Measurements from ENCODE around the gene NANOS3. TPM values are rescaled to one million over a fixed set of nuclear protein-coding genes. Genes with fewer than 3 reads are reported as not detected.
A peak's percentile ranks its signal among the peaks of the same experiment; 100 is the strongest.
"Not testable (repeated sequence)": the region's sequence is repeated elsewhere in the genome, so short reads cannot be mapped to it uniquely, and the experiment has no call there.

The NANOS3 gene
- total RNA-seq, 4 donors from 2014 or later: 1.2 TPM; not detected in 3

DNA sequence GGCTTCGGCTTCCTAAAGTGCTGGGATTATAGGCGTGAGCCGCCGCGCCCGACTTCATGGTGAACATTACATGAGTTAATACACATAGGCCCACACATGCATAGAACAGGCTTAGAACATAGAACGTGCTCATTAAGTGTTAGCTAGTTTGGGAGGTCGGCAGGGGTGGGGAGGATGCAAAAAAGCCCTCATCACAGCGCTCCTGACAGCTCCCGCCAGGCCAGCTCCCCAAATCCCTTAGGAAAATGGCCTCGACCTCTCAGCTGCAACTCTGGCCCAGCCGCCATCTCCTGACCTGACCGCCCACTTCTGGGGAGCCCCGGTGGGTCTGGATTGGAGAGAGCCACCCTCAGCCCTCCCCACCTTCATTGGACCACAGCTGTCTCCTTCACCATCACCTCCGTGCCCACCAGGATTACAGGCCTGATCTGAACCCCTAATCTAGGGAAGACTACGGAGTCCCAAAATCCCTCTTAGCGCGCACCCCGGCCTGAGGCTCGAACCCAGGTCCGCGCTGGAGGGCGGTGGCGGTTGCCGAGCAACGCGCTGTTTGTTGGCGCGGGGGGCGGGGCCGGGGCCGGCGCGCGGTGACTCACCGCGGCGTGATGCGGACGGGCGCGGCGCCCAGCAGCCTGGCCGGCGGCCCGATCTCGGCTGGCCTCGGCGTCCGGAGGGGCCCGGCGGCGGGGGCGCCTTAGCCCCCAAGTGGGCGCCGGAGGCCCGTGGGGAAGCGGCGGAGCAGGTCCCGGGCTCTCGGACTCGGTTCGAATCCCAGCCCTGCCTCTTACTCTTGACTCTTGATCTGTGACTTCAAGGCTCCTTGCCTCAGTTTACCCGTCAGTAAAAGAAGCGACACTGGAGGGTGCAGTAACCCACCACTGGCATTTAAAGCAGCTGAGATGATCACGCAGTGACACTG, 26.7 kb upstream of the NANOS3 start:
- DNase-seq: peak; percentile 79 to 92
- no peaks in the 10 kb centered on the region for H3K36me3 ChIP-seq
- intact Hi-C loops (cut with DNase I; ENCODE audit: low total_unique reads): loop anchor here (5.0 kb wide), 1 partner anchor 53 kb away; the partner anchor contains the start of gene ZSWIM4
- peaks cover 14 to 35% of the 10 kb centered on the region in 2 donors for H3K4me1 ChIP-seq
- H3K27ac ChIP-seq: peak overlapping the region; percentile 100
- H3K9me3 ChIP-seq: no peaks in the 10 kb centered on the region
- H3K4me3 ChIP-seq: peak overlapping the region; percentile 36 to 37
- TF ChIP-seq, protein P1, sequence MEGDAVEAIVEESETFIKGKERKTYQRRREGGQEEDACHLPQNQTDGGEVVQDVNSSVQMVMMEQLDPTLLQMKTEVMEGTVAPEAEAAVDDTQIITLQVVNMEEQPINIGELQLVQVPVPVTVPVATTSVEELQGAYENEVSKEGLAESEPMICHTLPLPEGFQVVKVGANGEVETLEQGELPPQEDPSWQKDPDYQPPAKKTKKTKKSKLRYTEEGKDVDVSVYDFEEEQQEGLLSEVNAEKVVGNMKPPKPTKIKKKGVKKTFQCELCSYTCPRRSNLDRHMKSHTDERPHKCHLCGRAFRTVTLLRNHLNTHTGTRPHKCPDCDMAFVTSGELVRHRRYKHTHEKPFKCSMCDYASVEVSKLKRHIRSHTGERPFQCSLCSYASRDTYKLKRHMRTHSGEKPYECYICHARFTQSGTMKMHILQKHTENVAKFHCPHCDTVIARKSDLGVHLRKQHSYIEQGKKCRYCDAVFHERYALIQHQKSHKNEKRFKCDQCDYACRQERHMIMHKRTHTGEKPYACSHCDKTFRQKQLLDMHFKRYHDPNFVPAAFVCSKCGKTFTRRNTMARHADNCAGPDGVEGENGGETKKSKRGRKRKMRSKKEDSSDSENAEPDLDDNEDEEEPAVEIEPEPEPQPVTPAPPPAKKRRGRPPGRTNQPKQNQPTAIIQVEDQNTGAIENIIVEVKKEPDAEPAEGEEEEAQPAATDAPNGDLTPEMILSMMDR (IDR thresholded peaks at IDR 0.05): no peak
- peak in 1 of 2 donors; percentile 67 for TF ChIP-seq POLR2A (IDR thresholded peaks at IDR 0.05)
- no peaks in the 10 kb centered on the region for H3K27me3 ChIP-seq

- Histone ChIP-seq H3K4me1 (peaks cover 14 to 35% of the 10 kb centered on the region in 2 donors), H3K9me3 (no peaks in the 10 kb centered on the region)
These were observed 25.8 kb upstream of the NANOS3 start for GRCh38 chr19:13850910-13851733.

DNA sequence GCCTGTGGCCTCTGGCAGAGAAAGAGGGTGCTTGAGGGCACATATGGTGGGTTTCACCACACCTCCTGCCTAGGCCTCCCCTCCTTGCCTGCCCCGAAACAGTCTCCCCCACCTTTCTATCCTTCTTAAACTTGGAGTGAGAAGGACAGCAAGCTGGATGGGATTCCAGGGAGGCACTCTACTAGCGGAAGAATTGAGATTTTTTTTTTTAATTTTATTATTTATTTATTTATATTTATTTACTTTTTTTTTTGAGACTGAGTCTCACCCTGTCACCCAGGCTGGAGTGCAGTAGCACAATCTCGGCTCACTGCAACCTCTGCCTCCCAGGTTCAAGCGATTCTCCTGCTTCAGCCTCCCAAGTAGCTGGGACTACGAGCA, 25.2 kb upstream of the NANOS3 start:
- Histone ChIP-seq H3K4me1 (peaks cover 14 to 30% of the 10 kb centered on the region in 2 donors), H3K27ac (peak overlapping the region; percentile 100)
- H3K9me3 ChIP-seq, H3K27me3 ChIP-seq, H3K36me3 ChIP-seq, H3K4me3 ChIP-seq, DNase-seq: not testable (repeated sequence)
- intact Hi-C loops (cut with DNase I; ENCODE audit: low total_unique reads): loop anchor here (5.0 kb wide), 1 partner anchor 54 kb away; the partner anchor contains the start of gene ZSWIM4

More at GRCh38 chr19:13850910-13851733, 25.8 kb upstream of the NANOS3 start:
- Histone ChIP-seq H3K27me3 (no peaks in the 10 kb centered on the region), H3K36me3 (no peaks in the 10 kb centered on the region), H3K4me3 (peak overlapping the region; percentile 36 to 37), H3K27ac (peak overlapping the region; percentile 100)
- peak; percentile 33 to 34 for TF ChIP-seq POLR2A (IDR thresholded peaks at IDR 0.05)
- TF ChIP-seq, protein P1 (IDR thresholded peaks at IDR 0.05): no peak
- intact Hi-C loops (cut with DNase I; ENCODE audit: low total_unique reads): loop anchor here (5.0 kb wide), 1 partner anchor 54 kb away; the partner anchor contains the start of gene ZSWIM4
- peak; percentile 92 to 95 for DNase-seq

- not testable (repeated sequence) for H3K4me3 ChIP-seq, DNase-seq, H3K27me3 ChIP-seq, H3K9me3 ChIP-seq, H3K36me3 ChIP-seq
- peak overlapping the region; percentile 100 for H3K27ac ChIP-seq
- intact Hi-C loops (cut with DNase I; ENCODE audit: low total_unique reads): loop anchor here (5.0 kb wide), 1 partner anchor 55 kb away; the partner anchor contains the start of gene ZSWIM4
- peaks cover 14 to 26% of the 10 kb centered on the region in 2 donors for H3K4me1 ChIP-seq
These were observed 24.7 kb upstream of the NANOS3 start for GRCh38 chr19:13852171-13852707.

DNA sequence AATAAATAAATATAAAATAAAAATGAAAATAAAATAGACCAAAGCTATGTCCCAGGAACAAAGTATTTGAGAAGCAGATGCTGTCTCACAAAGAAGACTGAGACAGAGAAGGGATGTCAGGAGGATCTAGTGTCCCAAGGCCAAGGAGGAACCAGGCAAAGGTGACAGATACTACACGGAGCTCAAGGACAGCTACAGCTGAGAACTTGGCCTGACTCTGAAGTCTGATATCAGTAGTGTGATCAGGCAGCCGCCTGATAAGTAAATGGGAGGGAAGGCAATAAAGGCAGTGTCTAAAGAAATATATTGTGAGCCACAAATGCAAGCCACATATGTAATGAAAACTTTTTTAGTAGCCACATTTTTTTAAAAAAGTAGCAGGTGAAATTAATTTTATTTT, 20.4 kb upstream of the NANOS3 start:
- peaks cover 4 to 6% of the 10 kb centered on the region in 2 donors for H3K4me1 ChIP-seq
- no peak overlapping the region for H3K4me3 ChIP-seq
- TF ChIP-seq POLR2A (IDR thresholded peaks at IDR 0.05): no peak
- TF ChIP-seq, protein P1 (IDR thresholded peaks at IDR 0.05): no peak
- H3K27ac ChIP-seq: no peak overlapping the region
- DNase-seq: no peak
- H3K27me3 ChIP-seq: no peaks in the 10 kb centered on the region
- H3K9me3 ChIP-seq: no peaks in the 10 kb centered on the region
- H3K36me3 ChIP-seq: no peaks in the 10 kb centered on the region
- intact Hi-C loops (cut with DNase I; ENCODE audit: low total_unique reads): no loop called here
